Measurements from ENCODE around the gene EIF4G3.
"Not testable (repeated sequence)": the region's sequence is repeated elsewhere in the genome, so short reads cannot be mapped to it uniquely, and the experiment has no call there.

The EIF4G3 gene

DNA sequence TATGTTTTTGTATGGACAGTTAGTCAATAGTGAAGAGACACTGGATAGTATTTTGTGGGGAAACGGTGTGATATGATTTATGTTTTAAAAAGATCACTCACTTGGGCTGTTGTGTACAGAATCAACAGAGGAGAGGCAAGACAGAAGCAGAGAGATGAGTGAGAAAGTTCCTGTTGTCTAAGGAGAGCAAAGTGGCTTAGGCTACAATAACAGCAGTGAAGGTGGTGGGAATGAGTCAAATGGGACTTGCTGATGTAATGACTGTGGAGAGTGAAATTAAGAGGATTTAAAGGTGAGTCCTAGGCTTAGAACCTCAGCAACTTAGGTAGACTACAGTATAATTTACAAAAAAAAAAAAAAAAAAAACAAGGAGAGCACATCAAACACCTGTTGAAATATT lies 220.4 kb downstream of the EIF4G3 start:
- DNase-seq (ENCODE audit: low read depth in 1 of 2, low spot score in 1 of 2) = no peak

DNA sequence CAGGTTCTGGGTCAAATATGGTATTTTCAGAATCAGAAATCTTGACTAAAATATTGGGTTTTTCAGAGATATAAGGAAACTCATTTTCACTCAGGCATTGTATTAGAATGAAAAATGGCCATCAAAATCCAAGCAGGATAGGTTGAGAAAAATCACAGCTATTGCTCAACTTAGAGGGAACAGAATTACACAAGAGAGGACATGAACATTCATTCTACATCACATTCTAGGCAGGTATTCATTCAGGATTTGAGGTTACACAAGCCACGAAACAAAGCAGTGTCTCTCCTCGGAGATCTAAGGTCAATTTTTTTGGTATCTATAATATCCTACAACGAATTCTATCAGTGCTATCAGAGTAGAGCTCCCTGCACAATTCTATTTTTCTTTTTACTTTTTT lies 226.0 kb downstream of the EIF4G3 start:
- no peak for DNase-seq (ENCODE audit: low read depth in 1 of 2, low spot score in 1 of 2)

DNA sequence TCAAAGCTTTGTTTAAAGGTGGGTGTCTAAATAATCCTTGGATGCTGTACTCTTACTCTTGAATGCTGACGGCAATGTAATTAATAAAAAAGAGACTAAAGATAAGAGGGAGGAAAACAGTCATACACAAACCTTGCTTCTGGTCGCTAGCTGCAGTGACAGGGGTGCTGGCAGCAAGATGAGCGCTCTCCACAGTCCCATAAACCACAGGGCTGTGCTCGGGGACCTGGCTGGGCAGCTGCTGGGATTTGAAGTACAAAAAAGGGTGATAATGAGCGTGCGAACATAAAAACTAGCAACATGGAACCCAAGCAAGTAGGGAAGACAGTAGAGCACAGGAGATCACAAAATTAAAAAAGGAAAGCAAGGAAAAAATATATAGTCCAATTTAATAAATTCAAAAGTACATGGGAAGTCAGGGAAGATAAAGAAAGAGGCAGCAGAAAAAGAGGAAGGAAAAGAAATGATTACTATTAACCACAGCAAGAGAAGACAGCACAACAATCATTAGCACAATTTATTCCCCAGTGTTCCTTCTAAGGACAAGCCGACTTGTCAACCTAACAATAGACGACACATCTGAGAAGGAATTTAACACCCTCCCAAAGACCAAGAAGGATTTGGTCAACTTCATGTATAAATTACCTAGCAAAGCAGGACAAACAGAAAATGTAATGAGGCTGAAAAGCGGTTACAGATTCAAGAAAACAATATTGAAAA lies 226.7 kb downstream of the EIF4G3 start:
- no peak for DNase-seq (ENCODE audit: low read depth in 1 of 2, low spot score in 1 of 2)

- no peak for DNase-seq (ENCODE audit: low read depth in 1 of 2, low spot score in 1 of 2)
These were observed 228.6 kb downstream of the EIF4G3 start for GRCh38 chr1:20948101-20948500.

- DNase-seq (ENCODE audit: low read depth in 1 of 2, low spot score in 1 of 2) = no peak
These were observed 229.3 kb downstream of the EIF4G3 start for GRCh38 chr1:20947409-20947808.

DNA sequence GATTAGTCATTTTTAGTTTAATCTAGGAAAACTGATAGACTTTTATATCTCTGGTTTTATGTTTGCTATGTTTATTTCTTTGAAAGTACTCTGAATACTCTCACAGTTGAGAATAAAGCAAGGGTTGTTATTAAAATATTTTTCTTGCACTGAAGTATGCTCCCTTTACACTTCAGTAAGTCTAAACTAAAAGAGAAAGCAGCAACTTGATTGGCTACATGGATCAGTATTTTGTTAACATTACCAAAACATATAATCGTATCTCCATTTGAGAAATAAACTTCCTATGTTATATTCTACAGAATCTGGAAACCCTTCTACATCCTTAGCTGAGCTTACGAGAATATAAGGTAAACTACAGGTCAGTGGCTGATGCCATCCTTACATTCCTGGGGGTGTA lies 240.1 kb downstream of the EIF4G3 start:
- no peak for DNase-seq (ENCODE audit: low read depth in 1 of 2, low spot score in 1 of 2)

- no peak for DNase-seq (ENCODE audit: low read depth in 1 of 2, low spot score in 1 of 2)
These were observed 240.5 kb downstream of the EIF4G3 start for GRCh38 chr1:20936216-20936615.

- DNase-seq (ENCODE audit: low read depth in 1 of 2, low spot score in 1 of 2) = no peak
These were observed 241.0 kb downstream of the EIF4G3 start for GRCh38 chr1:20935717-20936116.

GRCh38 chr1:20932437-20932977 lies 244.2 kb downstream of the EIF4G3 start:
- DNase-seq (ENCODE audit: low read depth in 1 of 2, low spot score in 1 of 2) = peak in 1 of 2 donors; percentile 5

- DNase-seq (ENCODE audit: low read depth in 1 of 2, low spot score in 1 of 2) = no peak
These were observed 244.7 kb downstream of the EIF4G3 start for GRCh38 chr1:20931930-20932436.

GRCh38 chr1:20930427-20930826 lies 246.3 kb downstream of the EIF4G3 start:
- no peak for DNase-seq (ENCODE audit: low read depth in 1 of 2, low spot score in 1 of 2)

DNA sequence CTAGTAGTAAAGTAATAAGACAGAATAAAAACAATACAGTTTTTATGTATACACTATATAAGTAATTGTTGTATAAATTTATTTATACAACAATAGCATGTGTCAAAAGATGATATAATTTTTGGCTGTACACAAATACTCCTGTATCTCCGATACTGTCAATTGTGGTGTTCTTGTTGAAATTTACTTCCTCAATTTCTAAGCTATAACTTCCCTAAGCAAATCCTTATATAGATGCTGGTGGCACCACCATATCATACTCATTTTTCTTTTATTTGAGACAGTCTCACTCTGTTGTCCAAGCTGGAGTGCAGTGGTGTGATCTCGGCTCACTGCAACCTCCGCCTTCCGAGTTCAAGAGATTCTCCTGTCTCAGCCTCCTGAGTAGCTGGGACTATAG lies 248.6 kb downstream of the EIF4G3 start:
- DNase-seq (ENCODE audit: low read depth in 1 of 2, low spot score in 1 of 2) = no peak

DNA sequence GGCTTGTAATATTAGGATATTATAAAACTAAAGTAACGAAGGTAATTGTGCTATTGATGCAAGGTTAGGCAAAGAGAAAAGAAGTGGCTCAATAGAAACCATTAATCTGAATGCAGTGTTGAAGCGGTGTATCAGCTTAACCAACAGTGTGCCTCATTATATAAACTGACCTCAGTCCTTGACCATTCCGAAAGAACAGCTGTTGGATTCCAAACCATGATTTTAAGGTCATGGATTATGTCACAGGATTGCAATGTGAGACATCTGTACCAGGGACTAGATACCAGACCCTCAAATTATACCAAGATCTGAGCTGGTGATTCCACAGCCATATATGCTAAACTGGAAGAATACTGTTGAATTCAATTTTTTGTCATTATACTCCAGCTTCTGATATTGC lies 255.4 kb downstream of the EIF4G3 start:
- DNase-seq (ENCODE audit: low read depth in 1 of 2, low spot score in 1 of 2) = no peak

DNA sequence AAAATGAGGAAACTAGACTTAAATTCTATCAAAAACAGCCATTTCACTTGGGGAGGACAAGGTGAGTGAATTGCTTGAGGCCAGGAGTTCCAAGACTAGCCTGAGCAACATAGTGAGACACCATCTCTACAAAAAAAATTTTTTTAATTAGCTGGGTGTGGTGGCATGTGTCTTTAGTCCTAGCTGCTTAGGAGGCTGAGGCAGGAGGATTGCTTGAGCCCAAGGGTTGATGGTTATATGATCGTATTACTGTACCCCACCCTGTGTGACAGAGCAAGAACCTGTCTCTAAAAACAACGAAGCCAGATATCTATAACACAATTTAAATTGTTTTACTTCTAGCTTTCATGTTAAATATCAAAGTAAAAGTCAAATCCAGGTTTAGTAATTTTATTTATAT lies 263.5 kb downstream of the EIF4G3 start:
- no peak for DNase-seq (ENCODE audit: low read depth in 1 of 2, low spot score in 1 of 2)

DNA sequence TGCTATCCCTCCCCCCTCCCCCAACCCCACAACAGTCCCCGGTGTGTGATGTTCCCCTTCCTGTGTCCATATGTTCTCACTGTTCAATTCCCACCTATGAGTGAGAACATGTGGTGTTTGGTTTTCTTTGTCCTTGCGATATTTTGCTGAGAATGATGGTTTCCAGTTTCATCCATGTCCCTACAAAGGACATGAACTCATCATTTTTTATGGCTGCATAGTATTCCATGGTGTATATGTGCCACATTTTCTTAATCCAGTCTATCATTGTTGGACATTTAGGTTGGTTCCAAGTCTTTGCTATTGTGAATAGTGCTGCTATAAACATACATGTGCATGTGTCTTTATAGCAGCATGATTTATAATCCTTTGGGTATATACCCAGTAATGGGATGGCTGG lies 269.2 kb downstream of the EIF4G3 start:
- not testable (repeated sequence) for DNase-seq (ENCODE audit: low read depth in 1 of 2, low spot score in 1 of 2)

- DNase-seq (ENCODE audit: low read depth in 1 of 2, low spot score in 1 of 2) = no peak
These were observed 273.3 kb downstream of the EIF4G3 start for GRCh38 chr1:20903437-20903836.

- no peak for DNase-seq (ENCODE audit: low read depth in 1 of 2, low spot score in 1 of 2)
These were observed 276.6 kb downstream of the EIF4G3 start for GRCh38 chr1:20900056-20900455.

DNA sequence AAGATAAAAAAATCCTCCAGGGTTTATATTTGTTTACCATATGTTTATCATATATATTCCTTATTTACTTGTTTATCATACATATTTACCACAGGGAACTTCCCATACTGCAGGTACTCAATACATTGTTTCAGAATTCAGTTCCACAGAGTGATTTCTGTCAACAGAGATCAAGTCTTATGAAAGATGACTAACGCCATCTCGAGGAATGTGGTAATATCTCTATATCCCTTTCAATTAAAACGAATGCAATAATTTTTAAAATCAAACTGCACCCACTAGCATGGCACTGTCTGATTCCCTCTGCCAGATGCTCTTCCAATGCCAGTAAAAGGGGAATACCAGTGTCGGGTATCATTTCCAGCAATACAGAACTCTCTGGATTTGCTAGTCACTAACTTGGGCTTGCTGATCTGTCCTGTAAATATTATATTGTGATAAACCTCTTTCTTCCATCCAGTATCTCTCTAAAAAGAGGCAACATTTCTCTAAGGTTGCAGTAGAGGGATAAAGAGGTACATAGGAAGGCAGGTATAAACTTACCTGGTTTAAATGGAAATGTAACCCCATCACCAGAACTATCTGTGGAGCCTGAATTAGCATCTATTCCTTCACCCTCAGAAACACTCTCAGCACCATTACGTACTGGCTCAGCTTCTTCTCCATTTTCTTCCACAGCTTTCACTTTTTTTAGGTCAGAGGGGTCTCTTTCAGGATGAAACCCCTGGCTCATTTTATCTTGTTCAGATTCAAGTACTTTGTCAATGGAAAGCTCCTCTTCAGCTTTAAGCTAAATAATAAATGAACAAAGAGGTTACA lies 277.3 kb downstream of the EIF4G3 start:
- DNase-seq (ENCODE audit: low read depth in 1 of 2, low spot score in 1 of 2) = no peak

DNA sequence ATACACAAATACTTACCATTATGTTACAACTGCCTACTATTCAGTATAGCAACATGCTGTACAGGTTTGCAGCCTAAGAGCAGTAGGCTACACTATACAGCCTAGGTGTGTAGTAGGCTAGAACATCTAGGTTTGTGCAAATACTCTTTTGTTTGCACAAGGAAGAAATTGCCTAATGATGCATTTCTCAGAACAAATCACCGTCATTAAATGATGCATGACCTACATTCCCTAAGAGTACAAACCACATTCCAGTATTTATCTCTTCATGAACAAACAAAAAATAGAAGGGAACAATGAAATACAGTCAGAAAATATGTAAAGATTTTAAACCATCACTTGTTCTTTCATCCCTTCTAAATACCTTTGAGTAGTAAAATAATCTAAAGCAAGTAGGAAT lies 279.9 kb downstream of the EIF4G3 start:
- no peak for DNase-seq (ENCODE audit: low read depth in 1 of 2, low spot score in 1 of 2)

- DNase-seq (ENCODE audit: low read depth in 1 of 2, low spot score in 1 of 2) = no peak
These were observed 282.8 kb downstream of the EIF4G3 start for GRCh38 chr1:20893931-20894330.

DNA sequence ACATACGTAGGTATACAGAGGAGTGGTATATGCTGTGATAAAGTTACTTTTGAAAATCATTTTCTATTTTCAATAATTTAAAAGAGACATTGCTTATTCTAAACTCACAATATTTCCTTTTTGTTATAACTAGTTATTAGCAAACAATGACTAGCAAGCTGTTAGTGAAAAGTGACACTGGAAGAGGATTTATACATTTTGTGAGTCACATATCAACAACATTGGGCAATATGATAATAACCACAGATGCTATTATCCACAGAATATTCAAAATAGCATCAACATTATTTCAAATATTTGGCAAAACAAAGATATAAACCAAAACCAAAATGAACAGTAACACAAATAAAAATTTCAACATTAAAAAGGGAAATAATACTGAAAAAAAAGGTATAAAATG lies 285.6 kb downstream of the EIF4G3 start:
- no peak for DNase-seq (ENCODE audit: low read depth in 1 of 2, low spot score in 1 of 2)

DNA sequence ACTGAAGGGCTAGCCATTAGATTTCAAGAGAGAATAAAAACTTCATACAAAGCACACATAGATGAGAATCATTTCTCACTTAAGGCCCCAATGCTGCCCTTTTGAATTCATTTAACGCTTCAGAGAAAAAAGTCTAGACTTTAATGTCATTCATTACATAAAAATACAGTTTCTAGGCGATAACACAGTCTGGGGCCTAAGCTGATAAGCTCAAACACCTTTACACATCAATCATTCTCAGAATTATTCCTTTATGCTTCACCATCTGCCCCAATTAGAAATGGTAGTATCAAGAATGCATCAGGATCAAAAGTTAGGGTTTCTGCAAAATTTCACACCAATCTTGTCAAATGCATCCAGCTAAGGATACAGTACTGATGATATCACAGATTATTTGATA lies 289.5 kb downstream of the EIF4G3 start:
- no peak for DNase-seq (ENCODE audit: low read depth in 1 of 2, low spot score in 1 of 2)

All from activated T-helper 1 cell treated with anti-CD3 and anti-CD28 coated beads, Interleukin-2, amount 50 U/mL, for 16 hours (primary cell).